ENCODE data around the gene STK38L. TPM values are rescaled to one million over a fixed set of nuclear protein-coding genes. Genes with fewer than 3 reads are reported as not detected.

The STK38L gene
- polyA plus RNA-seq, 2 of the 4 experiments (the other 2 are of a cell fraction), result 17.3 to 32.2 TPM

- WGBS (ENCODE audit: missing lambda C conversion rate), result 12% methylated on average over 2 of the region's 2 CpGs
- Histone ChIP-seq H3K9me3 (no peaks in the 10 kb centered on the region), H3K4me3 (no peak overlapping the region), H3K4me2 (no peak overlapping the region), H3K4me1 (peaks cover 26% of the 10 kb centered on the region), H3K27ac (no peak overlapping the region)
- FAIRE-seq, result no peak
- ATAC-seq, result no peak
- ChIA-PET CTCF (no interaction called here), POLR2A (no interaction called here)
- no peak for DNase-seq (ENCODE audit: low read depth in 1 of 2, low spot score in 1 of 2)
- no peak for TF ChIP-seq GATA3 (IDR thresholded peaks at IDR 0.05; ENCODE audit: borderline replicate concordance)
- no peak for TF ChIP-seq ZC3H11A (IDR thresholded peaks at IDR 0.05)
- TF ChIP-seq HDAC2 (IDR thresholded peaks at IDR 0.05), result no peak
- TF ChIP-seq ZSCAN20 (CRISPR knock-in tag; IDR thresholded peaks at IDR 0.05), result no peak
- TF ChIP-seq USF2 (IDR thresholded peaks at IDR 0.05), result no peak
- TF ChIP-seq KDM5A (IDR thresholded peaks at IDR 0.05), result no peak
- TF ChIP-seq HOXA7 (CRISPR knock-in tag; IDR thresholded peaks at IDR 0.05), result no peak
- no peak for TF ChIP-seq SREBF2 (IDR thresholded peaks at IDR 0.05)
- no peak for TF ChIP-seq MYC (IDR thresholded peaks at IDR 0.05; ENCODE audit: borderline replicate concordance, low read length)
- no peak for TF ChIP-seq HOXB13 (CRISPR knock-in tag; IDR thresholded peaks at IDR 0.05; ENCODE audit: low read depth)
These were observed 103.7 kb downstream of the STK38L start for GRCh38 chr12:27347779-27348178.

- WGBS (ENCODE audit: missing lambda C conversion rate), result 90% methylated on average over 7 of the region's 7 CpGs
- Histone ChIP-seq H3K4me3 (no peak overlapping the region), H3K27ac (no peak overlapping the region), H3K4me1 (no peaks in the 10 kb centered on the region), H3K4me2 (no peak overlapping the region), H3K9me3 (no peaks in the 10 kb centered on the region)
- no peak for FAIRE-seq
- TF ChIP-seq JUNB (IDR thresholded peaks at IDR 0.05), result no peak
- TF ChIP-seq RARB (CRISPR knock-in tag; IDR thresholded peaks at IDR 0.05), result no peak
- POLR2A ChIA-PET, result no interaction called here
- DNase-seq (ENCODE audit: low read depth in 1 of 2, low spot score in 1 of 2), result no peak
- ATAC-seq, result no peak
- CTCF ChIA-PET, result no interaction called here
These were observed 107.4 kb downstream of the STK38L start for GRCh38 chr12:27351476-27351875.

- Histone ChIP-seq H3K4me2 (no peak overlapping the region), H3K4me3 (no peak overlapping the region), H3K9me3 (no peaks in the 10 kb centered on the region), H3K27ac (no peak overlapping the region), H3K4me1 (no peaks in the 10 kb centered on the region)
- ChIA-PET CTCF (interaction anchor here (0.6 to 2.3 kb wide), 3 partner anchors 14 to 29 kb away, joined by 3 to 15 read pairs (median 3); no protein-coding TSS in a partner anchor), POLR2A (no interaction called here)
- ATAC-seq (no peak), FAIRE-seq (no peak), DNase-seq (ENCODE audit: low read depth in 1 of 2, low spot score in 1 of 2) (no peak)
- no peak for TF ChIP-seq EHMT2 (IDR thresholded peaks at IDR 0.05; ENCODE audit: low read depth)
- no peak for TF ChIP-seq NR3C1 (IDR thresholded peaks at IDR 0.05)
- TF ChIP-seq SREBF2 (IDR thresholded peaks at IDR 0.05), result no peak
- TF ChIP-seq CHD2 (IDR thresholded peaks at IDR 0.05; ENCODE audit: low read length, partially characterized antibody), result no peak
- no peak for TF ChIP-seq TP53 (CRISPR knock-in tag; IDR thresholded peaks at IDR 0.05)
- no peak for TF ChIP-seq RARB (CRISPR knock-in tag; IDR thresholded peaks at IDR 0.05)
- TF ChIP-seq EHF (CRISPR knock-in tag; IDR thresholded peaks at IDR 0.05), result no peak
- WGBS (ENCODE audit: missing lambda C conversion rate), result 88% methylated on average over 2 of the region's 2 CpGs
These were observed 111.4 kb downstream of the STK38L start for GRCh38 chr12:27355486-27355885.

GRCh38 chr12:27355979-27356378 lies 111.9 kb downstream of the STK38L start:
- H3K4me2 ChIP-seq, result no peak overlapping the region
- TF ChIP-seq CHD2 (IDR thresholded peaks at IDR 0.05; ENCODE audit: low read length, partially characterized antibody), result no peak
- no peak for TF ChIP-seq ESRRA (IDR thresholded peaks at IDR 0.05; ENCODE audit: borderline replicate concordance, low read length)
- TF ChIP-seq RNF2 (IDR thresholded peaks at IDR 0.05; ENCODE audit: borderline replicate concordance, low read depth), result no peak
- no peak for TF ChIP-seq HMGXB4 (CRISPR knock-in tag; IDR thresholded peaks at IDR 0.05; ENCODE audit: borderline replicate concordance)
- TF ChIP-seq ZNF302 (CRISPR knock-in tag; IDR thresholded peaks at IDR 0.05), result no peak
- no peak for TF ChIP-seq CBX2 (IDR thresholded peaks at IDR 0.05; ENCODE audit: borderline replicate concordance, low read depth)
- no peak for TF ChIP-seq NR3C1 (IDR thresholded peaks at IDR 0.05)
- TF ChIP-seq MAX (IDR thresholded peaks at IDR 0.05), result no peak
- no peak for TF ChIP-seq CBX8 (IDR thresholded peaks at IDR 0.05)
- TF ChIP-seq HDAC2 (IDR thresholded peaks at IDR 0.05), result no peak
- no peak for TF ChIP-seq EHMT2 (IDR thresholded peaks at IDR 0.05; ENCODE audit: low read depth)
- TF ChIP-seq CHD4 (IDR thresholded peaks at IDR 0.05; ENCODE audit: borderline replicate concordance), result no peak
- FAIRE-seq (no peak), DNase-seq (ENCODE audit: low read depth in 1 of 2, low spot score in 1 of 2) (no peak), ATAC-seq (no peak)
- no peaks in the 10 kb centered on the region for H3K4me1 ChIP-seq
- H3K4me3 ChIP-seq, result no peak overlapping the region
- 88% methylated on average over 1 of the region's 1 CpG for WGBS (ENCODE audit: missing lambda C conversion rate)
- H3K27ac ChIP-seq, result no peak overlapping the region
- no peaks in the 10 kb centered on the region for H3K9me3 ChIP-seq
- POLR2A ChIA-PET, result no interaction called here
- CTCF ChIA-PET, result interaction anchor here (0.6 to 2.3 kb wide), 4 partner anchors 14 to 278 kb away, joined by 3 to 15 read pairs (median 3); no protein-coding TSS in a partner anchor

Data from A549 (cell line).